Body of pancreas (tissue), 4 donors: ENCODE results near the gene PRRT4. TPM values are rescaled to one million over a fixed set of nuclear protein-coding genes. Genes with fewer than 3 reads are reported as not detected.

Source experiments
- ATAC-seq: fragments of 150-250 bp; one replicate; pipeline ENCODE4 v1.9.1; 2016
- DNase-seq, 4 donors: peaks; one replicate each; pipeline ENCODE4 v3.0.0-alpha.2; 2019
- H3K27ac ChIP-seq, 4 donors: fragments of 200-600 bp; sonication (generic); 1 replicate in 3 of 4; 2 replicates in 1 of 4; pipeline versions ENCODE4 v1.5.1 to v1.6.1; 2016 to 2019; ENCODE audit warnings: mild to moderate bottlenecking in 1 of 4, mixed read lengths in 1 of 4, moderate library complexity in 1 of 4
- H3K27me3 ChIP-seq, 2 donors: fragments of 200-600 bp; sonication (generic); one replicate each; pipeline ENCODE4 v1.6.0; 2016; ENCODE audit warnings: mild to moderate bottlenecking in 1 of 2
- H3K36me3 ChIP-seq, 2 donors: fragments of 200-600 bp; sonication (generic); replicated peaks in 1 of 2; 2 replicates each; pipeline ENCODE4 v1.5.1; 2016; ENCODE audit warnings: low read depth in 2 of 2; ENCODE audit not compliant: insufficient read depth in 1 of 2
- H3K4me1 ChIP-seq: fragments of 200-600 bp; sonication (generic); one replicate; pipeline ENCODE4 v1.6.0; 2016
- H3K4me3 ChIP-seq, 2 donors: fragments of 200-600 bp; sonication (generic); 1 replicate in 1 of 2; 2 replicates in 1 of 2; pipeline ENCODE4 v1.5.1; 2016 to 2019
- H3K9me3 ChIP-seq, 3 donors: fragments of 200-600 bp; sonication (generic); 1 replicate in 2 of 3; 2 replicates in 1 of 3; pipeline ENCODE4 v1.5.1; 2016
- CTCF ChIP-seq, 7 experiments: fragments of 450-650 bp in 4 of 7; fragments of 200-600 bp in 3 of 7; sonication (generic) in 3 of 7; IDR thresholded peaks; one replicate each; pipeline ENCODE4 v1.5.1; 2016 to 2019; ENCODE audit warnings: antibody characterized with exemption in 7 of 7
- POLR2A ChIP-seq, 3 donors: fragments of 450-650 bp; IDR thresholded peaks; one replicate each; pipeline ENCODE4 v1.6.1; 2016; ENCODE audit warnings: antibody characterized with exemption in 3 of 3, mild to moderate bottlenecking in 2 of 3
- WGBS, 2 donors: methylation state at CpG; one replicate each; pipeline ENCODE4 v1.1.5; 2017; 5-methylcytosine and 5-hydroxymethylcytosine counted together
- intact Hi-C: fragments of 100-400 bp; cut with DNase I; formaldehyde crosslinking; loops from one replicate; pipeline ENCODE4 v1.15.1; 2023
- total RNA-seq, 2 donors: library from RNA; depleted of rRNA; stranded (reverse); fragments of >200 nt; gene quantifications; one replicate each; pipeline ENCODE4 v1.1.0, GENCODE V29; 2016

PRRT4 gene
- 1 to 10 TPM in 1 of 2 donors, not detected in 1; 7.6 TPM for total RNA-seq

GRCh38 chr7:128361411-128362379 lies at the start of gene PRRT4:
Gene PRRT4 (minus strand): TSS chr7:128361690.
- Histone ChIP-seq H3K9me3 (no peaks in the 10 kb centered on the region), H3K27ac (no peak within 1 kb of the TSS), H3K27me3 (no peaks in the 10 kb centered on the region), H3K4me1 (peaks cover 18% of the 10 kb centered on the region), H3K4me3 (peak within 1 kb of the TSS in 1 of 2 donors; percentile 40), H3K36me3 (no peaks in the 10 kb centered on the region)
- ATAC-seq = peak; percentile 81
- peak; percentile 27 to 56 (median 30) for DNase-seq
- TF ChIP-seq POLR2A (IDR thresholded peaks at IDR 0.05) = no peak
- peak in 1 of 7 experiments; percentile 4 for TF ChIP-seq CTCF (IDR thresholded peaks at IDR 0.05)
- 1 to 2% methylated on average over 7 to 88 of the region's 88 CpGs for WGBS, 2 donors
- intact Hi-C loops = no loop called here

- TF ChIP-seq CTCF (IDR thresholded peaks at IDR 0.05) (no peak), POLR2A (IDR thresholded peaks at IDR 0.05) (no peak)
- ATAC-seq (peak; percentile 20), DNase-seq (no peak)
- WGBS, 2 donors = 0% methylated on average over 5 to 6 of the region's 6 CpGs
- intact Hi-C loops = no loop called here
- no peaks in the 10 kb centered on the region for H3K36me3 ChIP-seq
- H3K9me3 ChIP-seq = no peaks in the 10 kb centered on the region
- peak overlapping the region; percentile 7 to 20 for H3K4me3 ChIP-seq
- H3K27me3 ChIP-seq = no peaks in the 10 kb centered on the region
- peak overlapping the region; percentile 63 to 86 (median 82) for H3K27ac ChIP-seq
- H3K4me1 ChIP-seq = peaks cover 14% of the 10 kb centered on the region
Measured at GRCh38 chr7:128410451-128410753, 48.9 kb upstream of the PRRT4 start.

- Histone ChIP-seq H3K27ac (peak within 1 kb of the TSS; percentile 63 to 86 (median 82)), H3K4me3 (peak within 1 kb of the TSS; percentile 7 to 20), H3K36me3 (no peaks in the 10 kb centered on the region), H3K9me3 (no peaks in the 10 kb centered on the region), H3K27me3 (no peaks in the 10 kb centered on the region), H3K4me1 (peaks cover 20% of the 10 kb centered on the region)
- intact Hi-C loops = no loop called here
- DNase-seq (peak; percentile 87 to 92 (median 88)), ATAC-seq (peak; percentile 82)
- TF ChIP-seq POLR2A (IDR thresholded peaks at IDR 0.05) = peak; percentile 36 to 66 (median 49)
- no peak for TF ChIP-seq CTCF (IDR thresholded peaks at IDR 0.05)
- 1 to 40% methylated on average over 3 to 87 of the region's 87 CpGs for WGBS, 2 donors
Measured at GRCh38 chr7:128409596-128410450, 48.3 kb upstream of the PRRT4 start, which contains the start of gene IMPDH1. Gene IMPDH1 (minus strand): TSS chr7:128409982. CDS start chr7:128409901, 81 bp downstream.

GRCh38 chr7:128408709-128409595 lies 47.5 kb upstream of the PRRT4 start:
- ATAC-seq (no peak), DNase-seq (no peak)
- H3K4me3 ChIP-seq = peak overlapping the region in 1 of 2 donors; percentile 7
- TF ChIP-seq CTCF (IDR thresholded peaks at IDR 0.05) (no peak), POLR2A (IDR thresholded peaks at IDR 0.05) (no peak)
- peaks cover 28% of the 10 kb centered on the region for H3K4me1 ChIP-seq
- no peaks in the 10 kb centered on the region for H3K9me3 ChIP-seq
- intact Hi-C loops = no loop called here
- H3K36me3 ChIP-seq = no peaks in the 10 kb centered on the region
- WGBS, 2 donors = 42 to 61% methylated on average over 16 to 25 of the region's 25 CpGs
- peak overlapping the region in 3 of 4 donors; percentile 81 to 86 (median 82) for H3K27ac ChIP-seq
- H3K27me3 ChIP-seq = no peaks in the 10 kb centered on the region
